Stimulated activated CD8-positive, alpha-beta memory T cell treated with anti-CD3 and anti-CD28 coated beads, Interleukin-12 subunit alpha, Interleukin-12 subunit beta, amount 100 ng/mL, for 4 hours (primary cell): ENCODE results near the gene FREM1.

Experiments used
- DNase-seq: peaks from one replicate; pipeline ENCODE4 v3.0.0-alpha.2; 2020; ENCODE audit warnings: low read depth

Gene FREM1

DNA sequence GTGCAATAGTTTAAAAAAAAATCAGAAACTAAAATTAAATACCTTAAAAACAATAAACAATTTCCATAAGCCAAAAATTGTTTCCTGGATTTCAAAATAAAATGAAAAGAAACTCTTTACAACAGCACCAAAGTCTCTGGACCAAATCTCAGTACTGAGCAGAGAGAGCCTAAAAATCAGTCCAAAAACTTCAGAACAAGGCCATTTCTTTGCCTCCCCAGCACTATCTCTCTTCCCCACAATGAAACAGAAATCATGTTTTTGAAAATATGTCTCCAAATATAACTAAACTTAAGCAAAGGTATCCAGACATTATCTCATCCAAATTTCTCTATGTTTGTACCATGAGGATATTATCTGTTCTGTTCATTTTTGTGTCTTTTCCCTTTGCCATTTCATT is 1.0 kb downstream of the FREM1 start:
- DNase-seq: no peak

DNA sequence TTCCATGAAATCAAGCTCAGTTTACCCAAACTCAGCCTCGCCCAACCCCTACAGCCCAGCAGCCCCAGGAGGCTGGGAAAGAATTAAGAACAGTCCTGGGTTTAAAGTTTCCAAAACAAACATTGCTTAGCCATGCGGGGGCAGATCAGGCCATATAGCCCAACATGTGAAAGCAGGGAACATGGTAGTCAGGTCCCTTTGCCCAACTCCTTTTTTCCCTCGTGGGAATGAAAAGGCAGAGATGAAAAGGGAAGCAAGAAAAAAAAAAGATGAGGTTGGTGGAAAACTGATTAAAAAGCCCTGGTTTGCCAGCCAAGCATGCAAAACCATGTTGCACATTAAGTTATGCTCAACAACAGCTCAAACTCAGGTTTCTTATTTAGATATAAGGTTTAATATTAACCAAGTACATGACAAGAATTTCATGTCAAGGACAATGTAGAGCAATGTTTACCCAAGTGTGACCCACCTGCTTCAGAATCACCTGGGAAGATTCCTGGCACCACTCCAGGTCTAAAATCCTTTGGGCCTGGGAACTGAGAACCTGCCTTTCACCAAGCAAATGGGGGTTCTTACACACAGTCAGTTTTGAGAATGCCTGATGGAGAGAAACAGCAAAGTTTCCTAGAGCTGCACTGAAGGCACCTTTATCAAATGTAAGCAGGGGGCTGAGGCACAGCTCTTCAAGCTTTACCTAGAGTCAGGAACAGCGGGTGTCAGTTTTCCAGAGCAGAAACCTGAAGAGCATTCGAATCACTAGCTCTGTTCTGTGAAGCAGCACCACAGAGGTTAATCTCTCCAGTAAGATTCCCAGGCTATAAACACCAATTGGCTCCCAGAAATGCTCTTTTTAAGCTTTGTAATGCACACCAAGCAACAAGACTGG is 1.7 kb downstream of the FREM1 start:
- no peak for DNase-seq

DNA sequence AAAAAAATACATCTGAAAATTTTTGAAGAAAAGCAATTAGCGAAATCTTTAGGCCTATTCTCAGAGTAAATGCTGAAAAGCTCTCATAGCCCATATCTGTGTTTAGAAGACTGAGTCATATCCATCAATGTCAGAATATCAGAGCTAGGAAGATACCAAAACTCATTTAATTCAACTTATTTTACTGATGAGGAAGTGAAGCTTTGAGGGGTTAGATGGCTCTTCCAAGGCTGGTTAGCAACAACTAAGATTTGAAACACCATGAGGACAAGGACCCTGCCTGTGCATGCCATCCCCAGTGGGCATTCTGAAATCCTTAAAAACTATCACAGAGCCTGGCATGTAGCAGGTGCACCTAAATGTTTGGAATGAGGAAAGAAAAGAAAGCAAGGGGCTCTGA is 2.5 kb downstream of the FREM1 start:
- DNase-seq: no peak

DNA sequence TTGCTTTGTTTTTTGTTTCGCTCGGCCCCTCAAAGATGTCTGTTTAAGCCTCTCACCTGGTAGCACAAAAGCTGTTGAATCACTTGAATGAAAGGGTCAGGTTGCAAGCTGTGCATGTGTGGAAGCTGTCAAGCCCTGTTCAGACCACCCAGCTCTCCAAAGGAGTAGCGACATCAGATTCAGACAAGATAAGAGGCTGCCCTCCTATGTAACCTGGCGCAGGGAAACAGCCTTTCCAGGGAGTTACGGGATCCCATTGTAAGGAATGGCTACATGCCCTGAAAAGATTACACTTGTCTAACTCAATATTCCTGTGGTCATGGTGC is 2.9 kb downstream of the FREM1 start:
- DNase-seq: no peak

DNA sequence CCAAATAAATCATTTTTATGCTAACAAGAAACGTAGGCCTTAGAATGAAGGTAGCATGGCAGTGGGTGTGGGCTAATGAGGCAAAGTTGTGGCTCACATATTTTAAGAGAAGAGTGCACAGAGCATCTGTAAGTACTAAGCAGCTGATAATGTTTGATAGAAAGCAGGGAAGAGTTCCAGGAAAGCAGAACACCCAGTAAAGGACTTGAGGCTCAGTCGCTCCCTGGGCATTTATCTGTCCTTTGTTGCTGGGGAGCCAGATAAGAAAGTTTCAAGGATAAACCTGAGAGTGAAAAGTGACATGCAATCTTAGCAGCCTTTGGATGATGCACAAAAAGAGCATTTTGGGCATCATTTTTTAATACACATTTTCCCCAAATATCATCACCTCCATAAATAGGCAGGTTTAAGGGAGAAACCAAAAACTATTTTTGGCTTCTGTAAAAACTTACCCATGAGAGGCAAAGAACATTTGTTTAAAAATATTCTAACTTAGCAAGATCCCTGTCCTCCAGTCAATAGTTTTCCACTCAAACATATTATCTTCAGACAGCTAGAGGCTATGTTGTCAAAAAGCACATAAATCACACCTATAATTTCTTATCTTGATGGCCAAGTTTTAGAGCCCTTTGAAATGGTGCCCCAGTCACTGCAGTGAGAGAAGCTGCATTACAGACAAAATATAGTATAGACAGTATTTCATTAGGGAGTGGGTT is 3.4 kb downstream of the FREM1 start:
- DNase-seq: no peak

DNA sequence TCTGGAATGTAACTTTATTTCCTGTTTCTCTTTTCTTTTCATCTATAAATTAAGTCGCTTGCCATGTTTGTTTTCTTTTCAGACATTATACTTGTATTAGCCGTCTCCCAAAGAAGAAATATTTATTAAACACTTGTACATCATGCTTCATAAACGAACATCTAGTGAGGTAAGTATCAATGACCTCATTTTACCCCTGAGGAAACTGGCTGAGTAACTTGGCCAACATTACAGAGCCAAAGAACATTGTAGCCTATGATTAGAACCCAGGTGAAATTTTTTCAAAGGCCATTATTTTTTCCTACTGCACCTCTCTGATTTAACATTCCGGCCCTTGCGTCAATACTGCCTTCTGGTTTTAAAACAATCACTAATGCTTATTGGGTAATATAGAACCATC is 4.2 kb downstream of the FREM1 start:
- DNase-seq: no peak

DNA sequence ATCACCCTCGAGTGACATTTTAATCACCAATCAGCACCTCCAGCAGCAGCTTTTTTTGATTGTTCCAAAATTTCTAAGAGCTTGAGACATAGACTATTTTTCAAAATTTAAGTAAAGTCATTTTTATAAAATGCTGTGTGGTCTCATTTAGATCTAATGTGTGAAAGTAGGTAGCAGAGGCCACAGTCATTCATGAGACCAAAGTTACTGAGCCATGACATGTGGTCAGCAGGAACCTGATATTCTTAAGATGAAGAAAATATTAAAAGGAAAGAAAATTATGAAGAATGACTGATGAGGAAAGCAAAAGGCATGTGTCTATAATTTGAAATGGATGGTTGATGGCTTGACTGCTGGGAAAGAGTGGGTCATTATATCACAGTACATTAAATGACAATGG is 7.2 kb downstream of the FREM1 start:
- DNase-seq: no peak

DNA sequence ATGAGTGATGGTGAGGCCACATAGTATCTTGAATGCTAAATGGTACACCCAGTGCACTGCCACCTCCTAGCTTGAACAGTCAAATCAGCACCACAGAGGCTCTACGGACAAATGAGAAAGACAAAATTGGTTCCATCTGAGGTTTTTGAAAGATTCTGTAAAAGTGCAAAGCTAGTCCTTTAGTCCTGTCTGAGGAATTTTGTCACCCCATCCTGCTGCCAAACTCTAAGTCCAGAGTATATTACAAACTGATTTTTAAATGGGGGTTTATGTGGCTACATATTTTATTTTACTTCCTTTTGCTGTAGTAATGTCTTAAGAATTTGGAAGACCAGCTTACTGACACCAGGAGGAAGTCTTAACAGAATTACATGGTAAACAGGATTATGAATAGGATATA is 7.7 kb downstream of the FREM1 start:
- DNase-seq: no peak

DNA sequence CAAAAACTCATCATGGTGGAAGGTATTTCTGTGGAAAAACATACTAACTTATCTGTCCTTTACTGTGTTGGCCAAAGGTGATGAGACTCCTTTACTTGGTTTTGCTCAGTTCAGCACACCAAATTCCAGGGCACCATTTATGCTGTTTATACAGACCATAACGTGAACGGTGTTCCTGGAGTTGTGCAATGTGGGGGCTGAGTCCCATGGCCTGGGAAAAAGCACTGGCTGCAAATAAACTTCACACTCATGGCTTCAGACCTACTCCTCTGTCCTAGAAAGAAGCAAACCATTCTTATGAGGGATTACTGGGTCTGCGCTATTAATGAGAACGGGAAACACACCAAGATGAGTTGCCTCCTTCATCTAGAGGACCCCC is 10.4 kb downstream of the FREM1 start:
- DNase-seq: no peak

DNA sequence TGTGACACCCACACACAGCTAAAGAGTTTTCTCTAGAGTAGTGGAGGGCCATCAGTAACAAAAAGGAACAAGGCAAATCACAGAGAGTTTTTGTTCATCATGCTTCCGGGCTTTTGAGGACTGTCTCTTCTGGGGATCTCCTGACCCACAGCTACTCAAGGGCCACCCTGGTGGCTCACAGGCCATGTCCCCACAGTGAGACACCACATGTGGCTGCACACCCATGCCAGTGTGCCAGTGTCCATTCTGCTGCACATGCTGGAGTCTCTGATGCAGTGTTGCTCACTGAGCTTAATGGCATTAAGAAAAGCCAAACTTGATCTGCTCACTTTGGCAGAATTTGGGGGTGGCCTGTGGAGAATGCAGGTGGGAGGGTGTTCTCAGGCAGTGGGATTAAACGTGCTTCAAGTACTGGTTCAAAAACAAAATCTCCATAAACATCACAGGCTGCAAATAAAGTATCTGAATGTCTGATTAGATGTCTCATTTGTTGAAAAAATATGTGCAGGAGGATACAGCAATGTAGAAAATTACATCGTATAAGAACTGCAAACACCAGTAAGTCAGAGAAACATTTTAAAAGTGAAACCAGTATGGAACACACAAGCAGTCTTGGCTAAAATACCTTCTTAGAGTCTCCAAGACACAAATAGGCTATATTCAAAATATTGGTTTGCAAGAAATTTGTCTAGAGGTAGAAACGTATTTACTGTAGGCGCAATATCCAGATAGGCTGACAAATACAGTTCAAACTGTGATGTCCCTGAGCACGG is 11.0 kb downstream of the FREM1 start:
- DNase-seq: no peak

DNA sequence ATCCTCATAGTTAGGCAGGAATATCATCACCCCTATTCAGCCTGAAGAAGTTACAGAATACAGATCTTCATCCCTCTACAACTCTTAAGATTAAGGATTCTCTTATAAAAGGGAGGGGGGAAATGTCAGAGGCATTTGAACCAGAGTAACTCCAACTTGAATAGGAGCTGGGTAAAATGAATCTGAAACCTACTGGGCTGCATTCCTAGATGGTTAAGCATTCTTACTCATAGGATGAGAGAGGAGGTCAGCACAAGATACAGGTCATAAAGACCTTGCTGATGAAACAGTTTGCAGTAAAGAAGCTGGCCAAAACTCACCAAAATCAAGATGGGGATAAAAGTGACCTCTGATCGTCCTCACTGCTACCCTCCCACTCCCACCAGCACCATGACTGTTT is 14.4 kb downstream of the FREM1 start:
- no peak for DNase-seq

DNA sequence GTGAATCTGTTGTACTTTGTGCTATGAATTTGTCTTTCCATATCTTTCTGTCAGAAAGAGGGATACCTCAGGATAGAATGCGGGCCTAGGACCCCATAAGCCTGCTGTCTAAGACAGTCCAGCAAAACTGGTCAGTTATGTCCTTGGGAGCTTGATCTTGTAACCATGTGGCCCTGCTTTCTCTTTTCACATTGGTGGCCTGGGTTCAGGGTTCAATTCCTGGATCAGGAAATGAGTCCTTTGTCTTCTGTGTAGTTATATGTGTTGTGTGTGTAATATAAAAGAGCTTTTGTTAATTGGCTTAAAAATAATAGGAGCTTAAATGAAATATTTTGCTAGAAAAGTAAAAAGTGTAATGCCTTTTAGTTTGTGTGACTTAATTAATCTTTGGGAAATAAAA is 16.9 kb downstream of the FREM1 start:
- no peak for DNase-seq

DNA sequence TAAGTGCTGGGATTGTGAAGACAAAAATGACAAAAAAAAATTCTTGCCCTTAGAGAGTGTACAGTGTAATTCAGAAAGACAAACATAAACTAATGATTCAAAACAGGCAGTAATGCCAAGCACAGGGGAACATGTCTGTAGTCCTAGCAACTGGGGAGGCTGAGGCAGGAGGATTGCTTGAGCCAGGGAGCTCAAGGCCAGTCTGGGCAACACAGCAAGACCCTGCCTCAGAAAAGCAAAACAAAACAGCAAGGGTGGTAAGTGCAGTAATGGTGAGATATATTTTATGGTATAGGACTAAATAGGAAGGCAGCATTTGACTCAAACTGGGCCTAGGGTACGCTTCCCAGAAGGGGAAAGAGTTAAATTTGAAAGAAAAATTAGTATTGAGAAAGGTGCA is 18.9 kb downstream of the FREM1 start:
- DNase-seq: no peak

DNA sequence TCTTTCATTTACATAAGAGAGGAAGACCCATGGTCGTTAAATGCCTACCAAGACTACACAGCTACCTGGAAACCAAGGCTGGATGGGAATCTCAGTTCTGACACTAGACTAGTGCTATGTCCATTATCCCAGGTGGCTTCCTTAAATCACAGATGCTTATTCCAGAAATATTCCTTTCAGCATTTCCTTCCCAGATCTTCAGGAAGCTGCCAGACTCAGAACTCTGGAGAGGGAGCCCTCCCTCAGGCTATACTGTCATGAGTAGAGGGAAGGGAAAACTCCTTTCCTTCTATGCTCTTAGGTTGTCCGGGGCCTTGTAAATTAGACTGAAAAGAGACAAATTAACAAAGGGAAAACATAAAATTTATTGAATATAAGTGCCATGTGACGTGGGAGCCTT is 20.8 kb downstream of the FREM1 start:
- no peak for DNase-seq

DNA sequence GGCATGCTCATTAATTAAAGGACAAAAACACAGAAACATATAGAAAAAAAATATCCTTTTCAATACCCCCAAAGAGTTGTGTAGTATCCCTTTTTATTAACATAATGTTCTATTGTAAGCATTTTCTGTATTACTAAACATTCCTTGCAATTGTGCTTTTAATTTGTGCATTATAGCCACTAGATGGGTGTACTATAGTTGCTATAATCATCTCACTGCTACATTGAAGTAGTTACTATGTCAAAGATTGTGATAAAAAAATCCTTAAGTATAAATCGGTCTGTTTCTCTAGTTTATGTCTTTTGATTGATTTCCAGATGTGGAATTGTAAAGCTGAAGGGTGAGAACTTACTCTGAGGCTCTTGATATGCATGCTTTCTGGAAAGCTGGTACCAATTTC is 21.4 kb downstream of the FREM1 start:
- no peak for DNase-seq

DNA sequence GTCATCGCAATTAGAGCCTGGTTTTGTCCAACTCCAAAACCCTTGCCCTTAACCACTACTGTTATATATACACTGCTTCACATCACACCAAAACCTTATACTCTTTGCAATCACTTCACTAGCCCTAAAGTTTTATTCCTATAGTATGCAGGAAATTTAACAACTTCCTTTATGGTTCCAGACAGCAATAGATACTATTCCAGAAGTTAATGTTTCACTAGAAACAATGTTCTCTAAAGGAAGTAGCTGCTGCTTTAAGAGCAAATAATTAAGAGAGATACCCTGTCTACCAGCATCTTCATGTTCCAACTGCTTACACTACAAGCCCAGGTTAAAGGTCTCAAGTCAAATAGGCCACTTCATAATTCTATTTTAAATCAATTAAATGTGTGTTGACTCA is 22.0 kb downstream of the FREM1 start:
- DNase-seq: no peak

DNA sequence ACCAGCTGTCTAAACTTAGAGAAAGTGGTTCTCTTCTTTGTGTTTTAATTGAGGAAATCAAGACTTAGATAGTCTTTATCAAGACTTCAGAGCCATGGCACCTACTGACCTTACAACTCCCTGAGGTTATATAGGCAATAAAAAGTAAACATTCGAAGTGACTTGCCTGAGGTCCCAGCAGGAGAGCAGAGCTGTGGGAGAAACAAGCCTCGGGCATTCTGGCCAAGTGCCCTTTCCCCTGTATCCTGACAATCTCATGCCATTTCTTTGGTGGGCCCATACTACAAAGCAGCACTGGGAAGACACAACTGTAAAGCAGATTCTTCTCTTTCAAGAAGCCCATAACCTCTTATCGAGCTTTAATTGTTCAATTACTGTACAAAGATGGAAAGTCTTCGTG is 23.1 kb downstream of the FREM1 start:
- DNase-seq: no peak

DNA sequence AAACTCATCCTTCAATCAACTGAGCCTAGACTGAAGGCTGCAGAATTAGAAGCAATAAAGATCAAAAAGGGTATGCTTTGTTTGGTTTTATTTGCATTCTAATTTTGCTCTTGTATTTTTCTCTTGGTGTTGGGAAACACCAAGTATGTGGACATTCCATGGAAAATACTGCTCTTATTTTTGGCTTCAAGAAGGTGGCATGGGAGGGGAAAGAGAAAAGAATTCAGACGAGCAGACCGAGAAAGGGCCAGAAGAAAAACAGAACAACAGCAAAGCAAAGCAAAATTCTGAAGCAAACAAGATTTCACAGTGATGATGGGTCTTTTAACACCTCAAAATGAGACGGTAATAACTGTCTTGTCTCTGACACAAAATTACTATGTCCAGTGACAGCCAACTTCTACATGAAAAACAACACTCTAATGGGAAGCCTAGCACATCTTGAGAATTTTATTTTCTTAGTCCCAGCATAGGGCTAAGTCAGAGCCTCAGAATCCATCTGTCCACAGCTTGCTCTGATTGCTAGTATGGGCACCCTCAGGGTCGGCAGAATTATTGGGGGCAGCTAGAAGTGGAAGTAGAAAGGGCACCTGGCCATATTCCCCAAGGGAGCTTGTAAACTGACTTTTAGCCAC is 26.8 kb downstream of the FREM1 start:
- no peak for DNase-seq

DNA sequence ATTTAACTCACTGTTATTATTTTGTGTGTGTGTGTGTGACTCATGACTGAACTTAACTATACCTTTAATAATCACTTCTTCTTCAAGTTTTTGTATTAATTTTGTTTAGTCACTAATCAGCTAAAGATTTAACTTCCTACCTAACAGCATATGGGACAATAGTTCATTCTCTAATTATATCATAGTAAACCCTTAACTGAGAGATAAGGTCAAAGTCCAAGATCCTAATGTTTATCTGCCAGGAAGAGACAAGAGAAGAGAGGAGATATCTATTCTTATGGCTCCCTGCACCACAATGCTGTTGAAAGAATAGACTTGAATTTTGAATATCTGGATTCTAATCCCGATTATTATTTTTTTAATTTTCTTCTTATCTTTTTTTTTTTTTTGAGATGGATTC is 28.1 kb downstream of the FREM1 start:
- DNase-seq: no peak

DNA sequence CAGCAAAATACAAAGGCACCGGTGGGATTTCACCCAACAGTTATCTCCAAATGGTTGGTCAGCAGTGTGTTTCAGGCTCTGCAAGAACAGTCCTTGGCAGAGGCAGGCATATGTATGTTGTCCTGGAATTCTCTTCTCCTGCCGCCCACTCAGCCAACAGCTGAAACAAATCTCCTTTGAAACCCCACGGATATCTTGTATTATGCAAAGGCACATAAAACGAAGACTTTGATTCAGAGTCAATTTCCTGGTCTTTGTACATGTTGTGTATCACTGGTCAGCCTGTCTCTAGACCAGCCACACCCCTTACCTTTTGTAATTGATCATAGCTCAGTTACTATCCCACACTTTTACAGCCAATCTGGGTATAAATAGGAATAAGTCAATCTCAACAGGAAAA is 29.2 kb downstream of the FREM1 start:
- no peak for DNase-seq

DNA sequence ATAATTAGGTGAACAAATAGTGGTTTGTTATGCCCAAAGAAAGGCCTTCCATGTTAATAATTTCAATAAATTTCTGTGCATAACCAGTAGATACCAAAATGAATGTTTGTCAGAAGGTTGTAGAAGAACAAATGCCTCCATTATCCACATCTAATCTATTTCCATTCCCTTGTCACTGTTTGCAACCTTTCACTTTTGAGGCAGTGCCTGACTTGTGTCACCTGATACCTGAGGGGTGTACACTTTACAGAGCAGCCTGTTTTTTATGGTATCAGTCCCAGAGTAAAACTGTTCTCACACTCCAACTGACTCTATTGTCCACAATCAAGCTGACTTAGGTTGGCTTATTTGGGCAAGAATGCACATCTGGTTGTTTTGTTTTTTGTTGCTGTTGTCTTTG is 40.1 kb downstream of the FREM1 start:
- DNase-seq: no peak

DNA sequence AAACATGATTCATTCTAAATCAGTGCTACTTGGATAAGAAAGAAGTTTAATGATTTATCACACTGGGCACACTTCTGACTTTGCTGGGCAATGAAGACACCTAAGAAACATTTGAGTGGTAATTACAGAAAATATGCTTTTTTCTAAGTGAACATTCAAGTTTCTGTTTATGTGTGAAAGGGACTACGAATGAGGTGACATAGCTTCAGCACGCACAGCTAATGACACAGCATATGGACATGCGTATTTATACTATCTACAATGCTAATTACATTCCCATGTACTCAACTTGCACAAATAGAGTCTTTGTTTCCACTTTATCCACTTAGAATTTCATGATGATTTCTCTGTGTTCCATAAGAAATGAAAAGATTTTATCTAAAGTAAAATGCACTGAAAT is 40.6 kb downstream of the FREM1 start:
- no peak for DNase-seq
